ENCODE data around the gene TMEM140. TPM values are rescaled to one million over a fixed set of nuclear protein-coding genes. Genes with fewer than 3 reads are reported as not detected.
A peak's percentile ranks its signal among the peaks of the same experiment; 100 is the strongest.

TMEM140 gene
- total and polyA plus RNA-seq, 2 of the 13 experiments (the other 11 are each of a cell fraction or from before 2014, with no cell fraction given) = 9.2 to 21.7 TPM

- TF ChIP-seq ZNF275 (CRISPR knock-in tag; IDR thresholded peaks at IDR 0.05; ENCODE audit: borderline replicate concordance) (no peak), MIXL1 (CRISPR knock-in tag; IDR thresholded peaks at IDR 0.05) (no peak), ZNF432 (CRISPR knock-in tag; IDR thresholded peaks at IDR 0.05; ENCODE audit: borderline replicate concordance) (no peak), ZNF3 (CRISPR knock-in tag; IDR thresholded peaks at IDR 0.05) (no peak)
These were observed 61.5 kb downstream of the TMEM140 start (continued) for GRCh38 chr7:135209225-135209834.

- peak overlapping the region; percentile 83 for H3K9ac ChIP-seq (ENCODE audit: insufficient read depth, low read depth, low read length)
- H3K4me1 ChIP-seq (ENCODE audit: insufficient read depth, low read length) = peaks cover 66% of the 10 kb centered on the region
- peak; percentile 6; the same call in 2 of the 3 replicates for ATAC-seq
- no peaks in the 10 kb centered on the region for H4K20me1 ChIP-seq (ENCODE audit: insufficient read depth, low read length)
- peak; percentile 30 for FAIRE-seq
- intact Hi-C loops (cut with micrococcal nuclease; ENCODE audit: unreplicated experiment) (loop anchor here (2.0 to 5.0 kb wide), 2 partner anchors 38 to 41 kb away; no protein-coding TSS in a partner anchor), in situ Hi-C loops (cut with HindIII; ENCODE audit: extremely low pct_ligation_motif_present, low pct_unique_long_range_greater_than_20kb) (loop anchor here (5.0 kb wide), 1 partner anchor 34 kb away; no protein-coding TSS in a partner anchor)
- H3K36me3 ChIP-seq (replicated peaks in 1 of 2; ENCODE audit: control insufficient read depth in 1 of 2, insufficient read depth in 2 of 2, low read length in 2 of 2) = no peaks in the 10 kb centered on the region
- H3K27ac ChIP-seq (ENCODE audit: extremely low read length, insufficient read depth, low read length) = peak overlapping the region; percentile 54
- ChIA-PET CTCF (ENCODE audit: low intra/inter-chr PET ratio, low total read pairs) (no interaction called here), POLR2A (interaction anchor here (1.0 to 2.1 kb wide), 6 partner anchors 29 to 47 kb away, joined by 3 to 12 read pairs (median 3); partner anchors contain the start of gene CYREN)
- BruUV-seq (replicated peaks) = no TSS peak
- H3K4me2 ChIP-seq (ENCODE audit: low read depth, low read length) = peak overlapping the region; percentile 86
- H3K9me3 ChIP-seq (ENCODE audit: low read length) = no peaks in the 10 kb centered on the region
- no peak for DNase-seq (ENCODE audit: low spot score)
- H3K79me2 ChIP-seq (ENCODE audit: insufficient read depth, low read length) = peaks cover 9% of the 10 kb centered on the region
- H3K27me3 ChIP-seq (ENCODE audit: control insufficient read depth in 1 of 2, insufficient read depth in 2 of 2, low read length in 2 of 2) = no peaks in the 10 kb centered on the region; a peak in 1 of 5 replicates
- WGBS (ENCODE audit: low lambda C conversion rate) = 2% methylated on average over 13 of the region's 13 CpGs
- no peak overlapping the region for H2AFZ ChIP-seq (ENCODE audit: low read length)
- peak overlapping the region; percentile 82 to 98 (median 96) for H3K4me3 ChIP-seq (replicated peaks in 1 of 3; ENCODE audit: insufficient read depth in 1 of 3, low read depth in 2 of 3, low read length in 3 of 3)
- no peak for TF ChIP-seq TAF15 (IDR thresholded peaks at IDR 0.05; ENCODE audit: low read depth, low read length, poor library complexity, severe bottlenecking)
- TF ChIP-seq ARID2 (CRISPR knock-in tag; IDR thresholded peaks at IDR 0.05; ENCODE audit: borderline replicate concordance) = 0 out of 2 replicates have a peak, but pooled peaks have one; percentile 15
- no peak for TF ChIP-seq NAIF1 (CRISPR knock-in tag; IDR thresholded peaks at IDR 0.05; ENCODE audit: borderline replicate concordance)
- no peak for TF ChIP-seq ZBTB43 (CRISPR knock-in tag; conservative IDR thresholded peaks at IDR 0.05)
- TF ChIP-seq RBM22 (optimal IDR thresholded peaks at IDR 0.05; ENCODE audit: low read length) = no peak
- TF ChIP-seq ZNF232 (CRISPR knock-in tag; IDR thresholded peaks at IDR 0.05; ENCODE audit: borderline replicate concordance) = no peak
- no peak for TF ChIP-seq ZNF672 (CRISPR knock-in tag; IDR thresholded peaks at IDR 0.05)
- TF ChIP-seq MTF2 (CRISPR knock-in tag; IDR thresholded peaks at IDR 0.05; ENCODE audit: borderline replicate concordance) = 0 out of 2 replicates have a peak, but pooled peaks have one; percentile 16
- TF ChIP-seq PAXIP1 (CRISPR knock-in tag; conservative IDR thresholded peaks at IDR 0.05) = 0 out of 2 replicates have a peak, but pooled peaks have one; percentile 15
- TF ChIP-seq ZMYM4 (CRISPR knock-in tag; IDR thresholded peaks at IDR 0.05) = 0 out of 2 replicates have a peak, but pooled peaks have one; percentile 13
- no peak for TF ChIP-seq TRIM22 (IDR thresholded peaks at IDR 0.05)
- no peak for TF ChIP-seq RAD21 (CRISPR knock-in tag; IDR thresholded peaks at IDR 0.05)
These were observed 63.0 kb downstream of the TMEM140 start for GRCh38 chr7:135210888-135211178.
